Neural cell (in vitro differentiated cells): ENCODE data around the gene ZNF277.

Experiments used
- EP300 ChIP-seq: fragments of 450-650 bp; conservative IDR thresholded peaks from 2 replicates; pipeline ENCODE4 v1.6.1; 2014; ENCODE audit warnings: antibody characterized with exemption, mild to moderate bottlenecking, moderate library complexity; ENCODE audit not compliant: poor library complexity, severe bottlenecking
- EZH2 ChIP-seq: fragments of 200-600, 300-800 bp; shearing (Covaris generic), sonication (generic); IDR thresholded peaks from 2 replicates; pipeline ENCODE4 v1.6.1; 2014; ENCODE audit warnings: antibody characterized with exemption, low read length, borderline replicate concordance, mild to moderate bottlenecking; ENCODE audit not compliant: insufficient read depth, poor library complexity, severe bottlenecking
- MXI1 ChIP-seq: fragments of 450-650 bp; conservative IDR thresholded peaks from 2 replicates; pipeline ENCODE4 v1.6.1; 2014; ENCODE audit warnings: antibody characterized with exemption, mild to moderate bottlenecking; ENCODE audit not compliant: poor library complexity, severe bottlenecking
- POLR2AphosphoS5 ChIP-seq: IDR thresholded peaks from 2 replicates; pipeline ENCODE4 v1.6.1; 2012
- RAD21 ChIP-seq: fragments of 450-650 bp; conservative IDR thresholded peaks from 2 replicates; pipeline ENCODE4 v1.6.1; 2014; ENCODE audit warnings: antibody characterized with exemption, mild to moderate bottlenecking, moderate library complexity
- REST ChIP-seq: IDR thresholded peaks from 2 replicates; pipeline ENCODE4 v1.6.1; 2012; ENCODE audit warnings: borderline replicate concordance
- SMC3 ChIP-seq: fragments of 450-650 bp; conservative IDR thresholded peaks from 2 replicates; pipeline ENCODE4 v1.6.1; 2014; ENCODE audit warnings: antibody characterized with exemption, mild to moderate bottlenecking, moderate library complexity; ENCODE audit not compliant: poor library complexity
- TAF1 ChIP-seq: IDR thresholded peaks from 2 replicates; pipeline ENCODE4 v1.6.1; 2012; ENCODE audit warnings: low read depth
- TF ChIP-seq, protein P1 (sequence below): fragments of 450-650 bp; IDR thresholded peaks from 2 replicates; pipeline ENCODE4 v1.5.1; 2014; ENCODE audit warnings: antibody characterized with exemption, mild to moderate bottlenecking, moderate library complexity; ENCODE audit not compliant: poor library complexity, severe bottlenecking

DNA sequence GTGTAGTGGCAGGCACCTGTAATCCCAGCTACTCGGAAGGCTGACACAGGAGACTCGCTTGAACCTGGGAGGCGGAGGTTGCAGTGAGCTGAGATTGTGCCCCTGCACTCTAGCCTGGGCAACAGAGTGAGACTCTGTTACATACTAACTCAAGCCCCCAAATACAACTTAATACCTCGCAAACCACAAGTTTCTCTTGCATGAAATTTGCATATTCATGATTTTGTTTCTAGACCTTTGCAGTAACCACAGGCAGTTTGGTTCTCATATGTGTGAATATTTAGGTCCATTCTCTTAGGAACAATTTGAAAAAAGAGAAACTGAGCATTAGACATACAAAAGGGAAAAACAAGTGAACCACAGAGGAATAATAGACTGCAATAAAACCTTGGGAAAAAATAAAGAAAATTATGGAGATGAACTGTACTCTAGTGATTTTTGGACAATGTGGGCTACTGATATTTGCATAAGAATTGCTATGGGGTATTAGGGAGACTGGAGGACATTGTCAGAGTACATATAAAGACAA lies 77.0 kb downstream of the ZNF277 start:
- TF ChIP-seq, protein P1, sequence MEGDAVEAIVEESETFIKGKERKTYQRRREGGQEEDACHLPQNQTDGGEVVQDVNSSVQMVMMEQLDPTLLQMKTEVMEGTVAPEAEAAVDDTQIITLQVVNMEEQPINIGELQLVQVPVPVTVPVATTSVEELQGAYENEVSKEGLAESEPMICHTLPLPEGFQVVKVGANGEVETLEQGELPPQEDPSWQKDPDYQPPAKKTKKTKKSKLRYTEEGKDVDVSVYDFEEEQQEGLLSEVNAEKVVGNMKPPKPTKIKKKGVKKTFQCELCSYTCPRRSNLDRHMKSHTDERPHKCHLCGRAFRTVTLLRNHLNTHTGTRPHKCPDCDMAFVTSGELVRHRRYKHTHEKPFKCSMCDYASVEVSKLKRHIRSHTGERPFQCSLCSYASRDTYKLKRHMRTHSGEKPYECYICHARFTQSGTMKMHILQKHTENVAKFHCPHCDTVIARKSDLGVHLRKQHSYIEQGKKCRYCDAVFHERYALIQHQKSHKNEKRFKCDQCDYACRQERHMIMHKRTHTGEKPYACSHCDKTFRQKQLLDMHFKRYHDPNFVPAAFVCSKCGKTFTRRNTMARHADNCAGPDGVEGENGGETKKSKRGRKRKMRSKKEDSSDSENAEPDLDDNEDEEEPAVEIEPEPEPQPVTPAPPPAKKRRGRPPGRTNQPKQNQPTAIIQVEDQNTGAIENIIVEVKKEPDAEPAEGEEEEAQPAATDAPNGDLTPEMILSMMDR, result no peak
- no peak for TF ChIP-seq POLR2AphosphoS5
- no peak for TF ChIP-seq TAF1
- no peak for TF ChIP-seq EP300
- TF ChIP-seq EZH2, result no peak
- no peak for TF ChIP-seq RAD21
- TF ChIP-seq REST, result no peak
- no peak for TF ChIP-seq MXI1
- TF ChIP-seq SMC3, result no peak
